Activated CD8-positive, alpha-beta memory T cell treated with anti-CD3 and anti-CD28 coated beads for 48 hours (primary cell): Measurements from ENCODE around the gene MAML3.

Experiments used
- DNase-seq, 3 experiments: peaks; one replicate each; pipeline ENCODE4 v3.0.0-alpha.2; 2020; ENCODE audit warnings: low read depth in 2 of 3, low spot score in 2 of 3

MAML3 gene

DNA sequence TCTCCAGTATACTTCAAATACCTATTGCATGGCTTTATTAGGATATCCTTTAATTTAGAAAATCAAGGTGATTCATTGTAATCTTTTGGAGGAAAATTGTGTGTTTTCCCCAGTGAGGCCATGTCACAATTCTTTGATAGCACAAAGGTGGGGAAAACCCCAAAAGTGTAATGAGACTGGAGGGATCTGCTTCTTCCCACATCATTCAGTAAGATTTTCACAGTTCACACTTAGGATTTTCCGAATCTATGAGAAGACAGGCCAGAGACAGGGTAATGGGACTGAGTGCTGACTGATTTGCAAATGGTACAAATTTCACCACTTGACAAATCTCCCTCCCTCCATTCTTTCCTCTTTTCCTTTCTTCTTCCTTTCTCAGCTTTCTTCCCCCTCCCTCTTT lies 307.2 kb downstream of the MAML3 start:
- no peak for DNase-seq

DNA sequence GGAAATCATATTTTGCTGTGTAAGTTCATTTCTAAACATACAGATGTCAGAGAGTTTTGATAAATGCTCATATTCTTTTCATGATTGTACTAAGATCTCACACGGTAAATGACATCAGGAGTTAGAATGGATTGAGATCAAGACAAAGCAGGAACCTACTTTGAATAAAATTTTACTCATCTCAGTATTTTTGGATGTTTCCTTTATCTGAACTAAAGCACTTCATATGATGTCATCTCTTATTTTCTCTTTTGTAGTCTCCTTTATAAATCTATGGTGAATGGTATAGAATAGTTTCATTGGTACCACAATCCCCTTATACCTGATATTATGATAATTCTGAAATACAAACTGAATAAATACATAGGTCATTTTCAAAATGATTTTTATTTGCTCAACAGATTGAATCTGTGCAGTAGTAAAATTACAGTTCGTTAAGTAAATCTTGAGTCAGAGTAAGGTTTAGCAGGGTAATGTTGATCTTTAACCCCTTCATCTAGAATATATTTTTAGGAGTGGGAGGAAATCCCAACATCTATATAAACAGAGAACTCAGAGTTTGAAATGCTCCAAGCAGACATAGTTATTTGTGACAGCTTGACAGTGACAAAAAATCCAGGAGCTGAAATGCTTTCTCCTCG lies 308.4 kb downstream of the MAML3 start:
- DNase-seq = no peak

DNA sequence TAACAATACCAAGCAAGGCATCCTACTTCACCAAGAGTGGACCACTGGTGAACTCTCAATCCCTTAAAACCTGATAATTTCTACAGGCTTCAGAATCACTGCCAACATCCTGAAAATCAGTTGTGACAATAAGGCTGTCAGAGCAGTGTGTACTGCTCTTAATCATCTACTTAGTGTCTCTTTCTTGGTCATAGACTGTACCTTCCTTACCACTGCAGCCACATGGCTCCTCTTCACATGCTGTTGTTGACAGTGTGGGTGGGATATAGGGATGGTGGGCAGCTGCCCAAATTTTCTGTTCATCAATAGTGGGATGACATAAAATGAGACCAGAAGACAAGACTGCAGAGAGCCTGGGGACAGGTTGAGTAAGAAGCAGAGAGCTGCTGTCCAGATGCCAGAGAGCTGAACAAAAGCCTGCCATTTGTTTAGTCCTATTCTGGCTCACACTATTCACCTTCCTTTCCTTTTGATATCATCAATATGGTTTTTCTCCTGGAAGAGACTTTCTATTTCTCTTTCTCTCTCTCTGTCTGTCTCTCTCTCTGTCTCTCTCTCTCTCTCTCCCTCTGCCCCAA lies 309.4 kb downstream of the MAML3 start:
- DNase-seq = no peak

DNA sequence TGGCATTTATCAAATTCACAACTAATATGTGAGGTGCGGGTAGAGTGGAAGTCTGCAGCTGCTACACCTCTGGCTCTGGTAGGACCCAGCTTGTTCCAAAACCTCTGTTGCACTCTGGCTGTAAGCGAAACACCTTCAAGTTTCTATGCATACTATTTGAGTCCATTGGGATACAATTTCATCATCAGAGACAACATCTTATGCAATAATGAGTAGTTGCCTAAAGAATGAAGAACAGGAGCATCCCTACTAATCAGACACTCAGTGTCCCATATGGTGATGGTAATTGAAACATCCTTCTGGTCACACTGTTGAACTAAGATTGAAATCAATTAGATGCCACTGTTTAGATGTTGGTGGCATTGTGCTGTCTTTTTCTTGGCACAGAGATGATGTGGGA lies 309.9 kb downstream of the MAML3 start:
- DNase-seq = no peak

DNA sequence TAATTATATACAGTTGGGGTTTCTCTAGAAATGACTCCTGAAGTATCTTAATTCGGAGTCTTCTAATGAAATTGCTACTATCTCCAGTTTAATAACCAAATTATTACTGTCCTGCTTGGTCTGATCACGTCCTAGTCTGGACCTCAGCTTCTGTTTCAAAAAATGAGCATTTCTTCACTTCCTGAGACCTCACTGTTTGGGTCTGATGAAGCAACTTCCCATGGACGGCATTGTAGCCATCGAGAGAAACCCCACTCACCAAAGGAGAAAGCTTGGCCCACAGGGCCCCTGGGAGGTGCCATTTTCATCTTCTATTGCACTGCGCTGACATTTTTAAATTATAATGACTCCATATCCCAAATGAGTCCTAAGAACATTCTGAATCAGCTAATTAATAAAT lies 310.3 kb downstream of the MAML3 start:
- DNase-seq = no peak

DNA sequence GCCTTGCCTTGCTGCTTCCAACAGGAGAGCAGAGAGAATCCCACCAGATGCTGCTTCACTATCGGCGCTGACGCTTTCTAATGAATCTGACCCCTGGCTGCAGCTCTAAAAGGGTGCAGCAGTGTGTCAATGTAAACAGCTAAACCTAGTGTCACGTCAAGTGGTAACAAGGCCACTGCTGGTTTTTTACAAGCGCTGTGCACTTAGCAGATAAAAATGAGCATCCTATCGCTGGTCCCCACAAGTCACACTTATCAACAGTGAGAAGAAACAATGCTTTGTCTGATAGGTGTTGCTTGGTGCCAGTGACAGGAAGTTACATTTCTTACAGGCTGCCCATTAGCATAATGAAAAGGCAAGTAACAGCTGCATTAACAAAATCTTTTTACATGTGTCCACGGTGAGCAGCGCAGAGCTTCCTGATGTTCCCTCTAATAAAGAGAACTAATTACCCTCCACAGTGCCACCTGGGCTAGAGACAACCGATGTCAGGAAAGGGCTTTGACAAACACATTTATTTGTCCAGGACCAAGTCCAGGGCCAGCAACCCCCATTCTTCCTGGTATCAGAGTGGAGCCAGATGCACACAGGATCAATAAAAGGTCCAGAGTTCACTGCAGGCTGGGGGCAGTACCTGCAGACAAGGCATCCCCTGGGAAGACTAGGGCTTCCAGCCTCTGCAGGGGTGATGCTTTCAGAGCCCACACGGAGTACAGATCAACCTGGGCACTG lies 312.4 kb downstream of the MAML3 start:
- DNase-seq = no peak

DNA sequence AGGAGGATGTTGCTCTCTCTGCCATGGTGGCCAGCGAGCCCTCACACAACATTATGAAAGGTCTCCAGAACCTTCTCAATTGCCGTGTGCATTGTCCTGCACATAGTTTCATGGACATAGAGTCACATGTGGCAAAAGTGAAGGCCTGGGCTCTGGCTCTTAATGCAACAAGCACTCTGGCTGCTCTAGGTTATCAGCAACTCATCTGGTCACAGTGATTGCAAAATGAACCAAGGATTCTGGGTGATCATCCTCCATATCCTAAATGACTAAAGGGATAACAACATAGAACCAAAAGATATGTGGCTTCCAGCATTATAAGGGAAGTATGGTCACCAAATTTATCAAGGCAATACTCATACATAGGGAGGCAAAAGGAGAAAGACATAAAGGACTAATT lies 313.2 kb downstream of the MAML3 start:
- no peak for DNase-seq

DNA sequence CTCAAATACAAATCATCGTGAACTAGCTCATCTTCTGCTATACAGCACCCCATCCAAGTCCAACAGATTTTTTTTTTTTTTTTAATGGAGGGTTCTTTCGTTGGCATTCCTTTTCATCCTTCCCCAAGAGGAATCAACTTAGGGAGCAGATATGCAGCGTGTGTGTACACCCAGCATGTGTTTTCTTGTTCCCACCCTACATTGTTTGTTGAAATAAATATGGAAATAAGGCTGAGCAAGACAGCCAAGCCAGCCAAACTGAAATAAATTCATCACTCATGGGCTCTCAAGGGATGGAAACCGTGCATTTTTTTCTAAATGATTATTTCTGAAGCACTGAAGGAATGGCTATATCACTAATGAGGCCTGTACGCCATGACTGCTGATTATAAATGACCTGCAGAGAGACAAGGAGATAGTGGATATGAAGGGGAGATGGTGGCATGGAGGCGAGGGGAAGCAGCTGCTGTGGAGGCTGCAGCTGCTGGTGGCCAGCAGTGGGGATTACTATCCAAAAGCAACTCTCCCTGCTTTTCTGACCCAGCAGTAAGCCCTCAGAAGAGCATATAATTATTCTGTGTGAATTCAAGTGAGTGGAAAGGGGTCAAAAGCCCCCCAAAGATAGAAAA lies 314.5 kb downstream of the MAML3 start:
- DNase-seq = no peak

DNA sequence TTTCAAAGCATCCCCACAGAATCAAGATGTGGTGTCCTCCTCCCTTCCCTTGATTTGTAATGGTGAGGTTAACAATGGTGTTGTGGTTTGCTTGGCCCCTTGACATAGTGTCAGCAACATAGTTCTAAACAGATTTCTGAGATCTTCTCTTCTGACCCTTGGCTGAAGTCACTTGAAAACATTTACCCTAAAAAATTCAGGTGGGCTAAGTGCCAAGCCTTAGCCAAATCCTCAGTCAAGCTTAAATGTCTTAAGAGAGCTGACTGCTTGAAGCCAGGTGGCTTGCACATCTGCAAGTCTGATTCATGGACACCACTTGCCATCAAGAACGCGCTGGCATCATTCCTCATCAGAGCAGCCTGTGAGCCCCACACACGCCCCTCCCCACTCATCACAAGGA lies 315.2 kb downstream of the MAML3 start:
- DNase-seq = no peak

DNA sequence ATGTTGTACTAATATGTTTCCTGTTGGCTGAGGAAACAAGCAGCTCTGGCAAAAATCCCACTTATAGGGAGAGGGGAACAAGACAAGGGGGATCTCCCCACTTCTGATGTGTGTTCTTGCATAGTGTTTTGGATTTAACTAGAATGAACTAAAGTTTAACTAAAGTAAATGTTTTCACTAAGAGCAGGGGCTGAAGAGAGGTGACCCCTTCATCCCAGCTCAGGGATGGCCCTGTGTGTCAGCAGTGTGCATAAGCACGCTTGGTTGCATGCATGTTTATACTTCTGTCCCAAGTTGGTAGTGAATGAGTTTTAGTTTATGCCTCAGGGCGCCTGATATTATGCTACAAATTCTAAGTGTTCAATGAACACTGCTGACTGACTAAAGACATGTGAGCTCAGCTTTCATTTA lies 319.0 kb downstream of the MAML3 start:
- no peak for DNase-seq

DNA sequence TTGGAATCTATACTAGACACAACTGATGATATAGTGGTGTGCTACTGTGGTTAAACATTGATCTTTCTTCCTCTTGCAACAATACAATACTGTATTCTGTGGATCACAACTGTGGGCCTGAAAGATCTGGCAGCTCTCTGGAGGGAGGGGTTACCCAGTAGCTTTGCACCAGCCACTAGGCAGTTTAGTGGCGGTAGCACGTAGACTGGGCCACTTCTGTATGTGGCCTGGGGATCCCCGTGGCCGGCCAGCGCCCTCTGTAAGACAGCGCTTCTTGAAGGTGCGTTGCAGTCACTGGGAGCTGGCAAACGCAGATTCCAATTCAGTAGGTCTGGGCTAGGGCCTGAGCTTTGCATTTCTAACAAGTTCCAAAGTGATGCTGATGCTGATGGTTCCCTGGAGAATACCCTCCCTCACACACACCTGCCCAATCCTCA lies 319.7 kb downstream of the MAML3 start:
- no peak for DNase-seq

DNA sequence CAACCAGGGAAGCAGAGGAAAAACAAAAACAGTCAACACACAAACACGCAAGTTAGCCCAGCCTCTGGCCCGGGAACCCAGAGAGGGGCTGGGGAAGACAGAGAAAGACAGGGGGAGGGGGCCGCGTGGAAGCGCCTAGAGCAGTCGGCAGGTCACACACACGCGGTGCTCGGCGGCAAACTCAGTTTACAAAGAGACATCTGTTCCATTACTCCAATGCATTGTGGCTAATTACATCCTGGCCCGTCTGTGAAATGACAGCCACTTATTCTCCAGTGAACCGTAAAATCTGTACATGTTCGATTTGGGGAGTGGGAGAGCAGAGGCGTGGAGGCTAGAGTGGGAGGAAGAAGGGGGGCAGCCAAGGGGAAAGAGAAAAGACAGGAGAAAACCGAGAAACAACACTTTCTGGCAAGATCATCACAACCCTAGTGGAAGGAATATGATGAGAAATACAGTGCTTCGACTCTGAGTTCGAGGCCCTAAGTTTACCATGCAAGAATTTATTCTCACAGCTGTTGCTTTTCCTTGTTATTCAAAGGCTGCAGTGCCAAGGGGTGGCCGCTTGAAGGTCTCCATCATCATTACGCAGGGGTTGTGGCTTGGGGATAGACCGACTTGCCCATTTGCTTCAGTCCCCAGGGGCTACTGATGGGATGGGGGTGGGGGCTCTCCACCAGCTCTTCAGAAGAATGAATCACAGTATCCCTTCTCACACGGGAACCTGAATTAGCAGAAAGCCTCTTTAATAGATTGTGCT lies 320.7 kb downstream of the MAML3 start:
- no peak for DNase-seq

DNA sequence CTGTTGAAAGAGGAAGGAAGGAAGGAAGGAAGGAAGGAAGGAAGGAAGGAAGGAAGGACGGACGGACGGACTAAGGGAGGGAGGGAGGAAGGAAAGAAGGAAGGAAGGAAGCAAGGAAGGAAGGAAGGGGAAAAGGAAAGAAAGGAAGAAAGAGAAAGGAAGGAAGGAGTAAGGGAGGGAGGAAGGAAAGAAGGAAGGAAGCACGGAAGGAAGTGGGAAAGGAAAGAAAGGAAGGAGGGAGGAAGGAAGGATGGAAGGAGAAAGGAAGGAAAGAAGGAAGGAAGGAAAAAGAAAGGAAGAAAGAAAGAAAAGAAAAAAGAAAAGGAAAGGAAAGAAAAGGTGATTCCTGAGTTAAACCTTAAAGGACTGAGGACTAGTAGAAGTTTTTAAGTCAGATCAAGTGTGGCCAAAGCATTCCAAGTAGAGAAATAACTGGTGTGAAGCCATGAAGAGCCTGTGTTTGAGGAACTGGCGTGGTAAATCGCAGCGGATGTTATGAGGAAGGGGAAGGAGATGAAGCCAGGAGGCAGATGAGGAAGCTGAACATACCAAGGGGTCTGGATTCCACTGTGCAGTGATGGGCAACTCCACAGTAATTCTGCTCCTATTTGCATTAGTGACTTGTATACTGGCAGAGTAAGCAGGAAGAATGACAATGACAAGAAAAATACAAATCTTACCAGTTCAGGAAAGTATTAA lies 324.9 kb downstream of the MAML3 start:
- DNase-seq = no peak

DNA sequence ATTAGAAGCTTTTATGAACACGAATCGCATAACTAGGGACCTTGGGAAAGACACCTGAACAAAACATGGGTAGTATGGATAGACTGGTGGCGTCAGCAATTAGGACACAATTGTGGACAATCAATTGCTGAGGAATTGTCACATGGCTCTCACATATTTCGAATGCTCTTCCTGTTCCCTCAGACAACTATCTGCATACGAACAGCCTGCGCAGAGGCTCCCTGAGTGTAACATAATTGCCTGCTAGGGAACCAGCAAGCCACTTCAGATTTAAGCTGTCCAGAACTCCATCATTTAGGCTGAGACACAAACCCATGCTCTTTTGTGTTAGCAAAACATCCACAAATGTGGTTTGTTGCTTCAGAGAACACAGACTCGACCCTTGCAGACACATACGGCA lies 327.6 kb downstream of the MAML3 start:
- no peak for DNase-seq

DNA sequence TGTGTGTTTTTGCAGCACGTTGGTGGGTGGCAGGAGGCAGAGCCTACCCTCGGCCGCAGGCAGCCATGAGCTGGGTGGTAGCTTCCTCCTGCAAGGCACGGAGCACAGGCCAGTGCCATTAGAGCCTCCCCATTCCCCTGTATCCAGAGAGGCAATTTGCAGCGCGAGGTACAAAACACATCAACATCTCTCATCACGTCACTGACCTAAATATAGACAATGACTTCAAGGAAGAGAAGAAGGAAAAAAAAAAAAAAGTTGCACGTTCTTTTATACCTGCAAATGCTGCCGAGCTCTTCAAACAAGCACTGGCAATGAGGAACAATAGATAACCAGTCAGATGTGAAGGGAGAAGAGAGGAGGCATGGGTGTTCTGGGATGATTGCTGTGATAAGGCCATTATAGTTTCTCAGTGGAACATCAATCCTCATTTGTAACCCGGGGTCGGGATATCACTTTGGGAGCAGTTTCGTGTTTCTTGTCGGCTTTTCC lies 328.4 kb downstream of the MAML3 start:
- no peak for DNase-seq

DNA sequence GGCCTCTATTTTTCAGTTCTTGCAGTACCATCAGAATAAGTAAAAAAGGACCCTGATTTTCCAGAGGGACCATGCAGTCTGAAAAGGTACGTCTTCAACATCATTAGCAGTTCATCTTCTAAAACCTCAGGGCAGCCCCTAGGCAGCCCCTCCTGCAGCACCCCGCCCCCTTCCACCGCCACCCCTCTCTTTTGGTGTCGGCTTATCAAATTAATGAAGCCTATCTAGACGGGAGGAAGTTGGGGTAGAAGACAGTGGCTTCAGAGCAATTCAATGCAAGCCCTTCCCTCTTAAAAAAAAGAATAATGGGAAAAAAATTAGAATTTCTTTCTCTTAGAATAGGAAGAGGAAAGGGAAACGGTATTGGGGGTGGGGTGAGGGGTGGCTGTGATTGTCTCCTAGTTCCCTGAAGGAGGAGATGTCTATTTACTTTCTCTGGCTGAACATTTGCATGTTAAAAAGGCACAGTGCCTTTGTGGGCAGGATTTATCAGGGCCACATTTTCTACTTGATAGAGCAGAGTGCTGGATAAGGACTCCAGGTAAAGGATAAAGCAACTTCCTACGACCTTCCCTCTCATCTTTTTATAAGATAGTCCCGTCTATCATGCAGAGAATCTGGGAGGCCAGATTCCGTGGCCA lies 329.0 kb downstream of the MAML3 start:
- DNase-seq = no peak

DNA sequence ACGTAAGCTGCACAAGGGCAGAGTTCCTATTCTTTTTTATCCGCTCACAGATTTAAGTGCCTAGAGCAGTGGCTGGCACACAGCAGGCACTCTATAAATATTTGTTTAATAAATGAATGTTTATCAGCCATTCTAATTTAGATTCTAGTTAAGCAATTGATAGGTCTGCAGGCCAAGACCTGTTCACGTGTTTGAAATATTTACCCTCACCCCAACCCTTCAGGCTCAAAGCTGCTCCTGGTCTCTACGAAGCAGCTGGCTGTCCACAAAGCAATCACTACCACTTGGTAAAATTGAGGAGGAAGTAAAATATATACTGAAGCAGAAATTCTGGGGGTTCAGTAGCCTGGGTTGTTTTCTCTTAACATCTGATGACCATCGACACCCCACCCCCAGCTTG lies 330.2 kb downstream of the MAML3 start:
- no peak for DNase-seq

DNA sequence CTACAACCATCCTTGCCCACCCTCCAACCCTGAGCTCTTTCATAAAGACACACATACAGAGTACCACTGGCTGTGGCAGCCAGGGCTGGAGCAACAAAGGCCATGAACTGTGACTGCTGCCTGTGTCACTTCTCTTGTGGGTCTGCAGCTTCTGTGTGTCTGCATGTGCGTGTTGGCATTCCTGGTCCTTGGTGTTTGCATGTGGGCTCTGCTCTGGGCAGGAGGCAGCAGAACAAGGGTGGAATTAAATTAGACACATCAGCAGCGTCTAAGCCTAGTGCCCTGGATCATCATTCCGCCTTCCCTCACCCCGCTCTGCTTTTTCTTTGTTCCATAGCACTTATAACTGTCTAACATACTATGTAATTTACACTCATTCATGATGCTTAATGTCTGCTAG lies 330.6 kb downstream of the MAML3 start:
- DNase-seq = no peak

DNA sequence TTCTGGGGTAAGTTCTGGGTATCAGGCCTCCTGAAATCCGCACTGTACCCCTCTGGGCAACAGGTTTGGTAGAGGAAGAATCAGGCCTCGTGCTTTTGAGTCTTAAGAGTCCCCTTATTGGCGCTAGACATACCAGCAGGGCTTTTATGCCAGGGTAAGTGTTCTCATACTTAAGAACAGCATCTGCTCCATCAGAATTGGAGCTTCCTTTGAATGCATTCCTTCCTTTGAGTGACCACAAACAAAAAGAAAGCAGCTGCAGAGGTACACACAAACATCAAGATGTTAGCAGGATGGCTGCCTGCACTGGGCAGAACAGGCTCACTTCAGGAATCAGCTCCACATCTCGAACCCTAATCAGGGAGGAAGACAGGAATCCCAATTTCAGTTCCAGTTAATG lies 331.6 kb downstream of the MAML3 start:
- DNase-seq = no peak

DNA sequence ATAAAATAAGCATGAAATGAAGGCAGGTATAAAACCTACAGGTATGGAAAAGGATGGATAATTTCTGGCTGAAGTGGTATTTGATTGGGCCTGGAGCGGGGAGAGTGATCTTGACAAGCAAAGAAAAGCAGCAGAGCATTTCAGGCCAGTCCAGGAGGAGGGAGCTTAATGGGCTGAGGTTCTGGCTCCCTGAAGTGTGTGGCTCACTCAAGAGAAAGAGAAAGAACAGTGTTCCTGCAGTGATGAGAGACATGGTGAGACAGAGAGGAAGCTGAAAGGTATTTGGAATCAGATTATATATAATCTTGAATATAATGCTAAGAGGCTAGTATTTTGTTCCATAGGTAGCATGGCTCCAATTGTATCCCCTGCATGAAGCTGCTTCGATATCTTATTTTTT lies 334.9 kb downstream of the MAML3 start:
- DNase-seq = no peak
